Type B pancreatic cell (in vitro differentiated cells): ENCODE data around the gene CALY. TPM values are rescaled to one million over a fixed set of nuclear protein-coding genes. Genes with fewer than 3 reads are reported as not detected.

Experiments
- DNase-seq: peaks from one replicate; pipeline ENCODE4 v3.0.0; 2021; ENCODE audit warnings: mixed read lengths; ENCODE audit not compliant: unreplicated experiment; ENCODE audit errors: extremely low spot score
- H3K27ac Mint-ChIP-seq: 2 replicates; pipeline ENCODE4 v1.8.0; 2021; ENCODE audit warnings: mild to moderate bottlenecking, mixed read lengths
- H3K27me3 Mint-ChIP-seq: 2 replicates; pipeline ENCODE4 v1.8.0; 2021; ENCODE audit warnings: mixed read lengths
- H3K36me3 Mint-ChIP-seq: 2 replicates; pipeline ENCODE4 v1.8.0; 2021; ENCODE audit warnings: mixed read lengths
- H3K4me1 Mint-ChIP-seq: one replicate; pipeline ENCODE4 v1.8.0; 2021; ENCODE audit warnings: mixed read lengths; ENCODE audit not compliant: unreplicated experiment
- H3K4me3 Mint-ChIP-seq: 2 replicates; pipeline ENCODE4 v1.8.0; 2021; ENCODE audit warnings: mild to moderate bottlenecking, mixed read lengths
- H3K9me3 Mint-ChIP-seq: 2 replicates; pipeline ENCODE4 v1.8.0; 2021; ENCODE audit warnings: mixed read lengths
- CTCF ChIP-seq: fragments of 200-600 bp; sonication (generic); conservative IDR thresholded peaks from 2 replicates; pipeline ENCODE4 v1.5.0; 2021; ENCODE audit warnings: antibody characterized with exemption, mild to moderate bottlenecking
- total RNA-seq: library from RNA; stranded (reverse); gene quantifications from 2 replicates; pipeline ENCODE4 v1.2.1, GENCODE V29; 2021; ENCODE audit warnings: low replicate concordance

The CALY gene
- total RNA-seq, 1 donor from 2014 or later: 3.6 TPM

- no peak for DNase-seq
- peaks cover 4% of the 10 kb centered on the region for H3K36me3 Mint-ChIP-seq
- no peaks in the 10 kb centered on the region for H3K27me3 Mint-ChIP-seq
- no peaks in the 10 kb centered on the region for H3K4me1 Mint-ChIP-seq
- H3K27ac Mint-ChIP-seq: no peak overlapping the region
- no peak for TF ChIP-seq CTCF
- H3K4me3 Mint-ChIP-seq: no peak overlapping the region
- H3K9me3 Mint-ChIP-seq: no peaks in the 10 kb centered on the region
Observed at GRCh38 chr10:133297504-133297903, 39.2 kb downstream of the CALY start.

GRCh38 chr10:133295426-133296320 lies 41.0 kb downstream of the CALY start:
- Mint-ChIP-seq H3K27ac (no peak overlapping the region), H3K4me3 (no peak overlapping the region), H3K4me1 (no peaks in the 10 kb centered on the region), H3K9me3 (no peaks in the 10 kb centered on the region), H3K36me3 (peaks cover 6% of the 10 kb centered on the region), H3K27me3 (no peaks in the 10 kb centered on the region)
- DNase-seq: no peak
- no peak for TF ChIP-seq CTCF

- no peaks in the 10 kb centered on the region for H3K9me3 Mint-ChIP-seq
- no peaks in the 10 kb centered on the region for H3K27me3 Mint-ChIP-seq
- H3K36me3 Mint-ChIP-seq: peaks cover 7% of the 10 kb centered on the region
Observed at GRCh38 chr10:133294189-133294588, 42.5 kb downstream of the CALY start.

GRCh38 chr10:133293810-133294119 lies 42.9 kb downstream of the CALY start:
- Mint-ChIP-seq H3K27me3 (no peaks in the 10 kb centered on the region), H3K36me3 (peaks cover 11% of the 10 kb centered on the region), H3K27ac (no peak overlapping the region), H3K9me3 (no peaks in the 10 kb centered on the region), H3K4me3 (no peak overlapping the region), H3K4me1 (no peaks in the 10 kb centered on the region)
- TF ChIP-seq CTCF: no peak
- DNase-seq: no peak

More at GRCh38 chr10:133294189-133294588, 42.5 kb downstream of the CALY start:
- no peak overlapping the region for H3K4me3 Mint-ChIP-seq
- no peak overlapping the region for H3K27ac Mint-ChIP-seq
- no peaks in the 10 kb centered on the region for H3K4me1 Mint-ChIP-seq
- no peak for TF ChIP-seq CTCF
- DNase-seq: no peak

- no peak for TF ChIP-seq CTCF
- Mint-ChIP-seq H3K27ac (no peak overlapping the region), H3K4me3 (no peak overlapping the region), H3K27me3 (no peaks in the 10 kb centered on the region), H3K9me3 (no peaks in the 10 kb centered on the region), H3K36me3 (peaks cover 13% of the 10 kb centered on the region), H3K4me1 (no peaks in the 10 kb centered on the region)
- DNase-seq: no peak
Observed at GRCh38 chr10:133292919-133293809, 43.5 kb downstream of the CALY start.
